ENCODE data around the gene PPP1R14D. TPM values are rescaled to one million over a fixed set of nuclear protein-coding genes. Genes with fewer than 3 reads are reported as not detected.

Gene PPP1R14D
- total RNA-seq, 2 experiments from 2014 or later = not detected

- Histone ChIP-seq H3K4me1 (ENCODE audit: insufficient read depth, low read length) (peaks cover 30% of the 10 kb centered on the region), H3K4me3 (ENCODE audit: low read length) (no peak overlapping the region), H3K36me3 (ENCODE audit: insufficient read depth, low read length) (peaks cover 60% of the 10 kb centered on the region), H3K27ac (ENCODE audit: low read depth in 1 of 2, low read length in 2 of 2) (no peak overlapping the region), H3K27me3 (ENCODE audit: control insufficient read depth in 1 of 2, insufficient read depth in 2 of 2, low read length in 2 of 2) (no peaks in the 10 kb centered on the region), H3K9me3 (ENCODE audit: control insufficient read depth in 1 of 2, insufficient read depth in 1 of 2, low read length in 2 of 2) (no peaks in the 10 kb centered on the region)
- H3K4me1 Mint-ChIP-seq (ENCODE audit: low read depth) = peaks cover 20% of the 10 kb centered on the region
- no peak for DNase-seq
- CTCF ChIA-PET = interaction anchor here (4.4 kb wide), 1 partner anchor 10 kb away, joined by 19 read pairs; no protein-coding TSS in a partner anchor
- no peaks in the 10 kb centered on the region for H3K27me3 Mint-ChIP-seq
- no peak overlapping the region for H3K4me3 Mint-ChIP-seq
- POLR2A ChIA-PET = no interaction called here
- H3K27ac Mint-ChIP-seq = no peak overlapping the region
- no peak for ATAC-seq (ENCODE audit: poor library complexity)
- no peak for TF ChIP-seq CTCF (IDR thresholded peaks at IDR 0.05)
- no peaks in the 10 kb centered on the region for H3K9me3 Mint-ChIP-seq
- H3K36me3 Mint-ChIP-seq (ENCODE audit: low read depth) = peaks cover 58% of the 10 kb centered on the region
- intact Hi-C loops (cut with DNase I, micrococcal nuclease) = no loop called here
Observed at GRCh38 chr15:40772014-40772413, 56.5 kb downstream of the PPP1R14D start.

- Histone ChIP-seq H3K4me3 (ENCODE audit: low read length) (no peak overlapping the region), H3K27ac (ENCODE audit: low read depth in 1 of 2, low read length in 2 of 2) (no peak overlapping the region), H3K27me3 (ENCODE audit: control insufficient read depth in 1 of 2, insufficient read depth in 2 of 2, low read length in 2 of 2) (no peaks in the 10 kb centered on the region), H3K9me3 (ENCODE audit: control insufficient read depth in 1 of 2, insufficient read depth in 1 of 2, low read length in 2 of 2) (no peaks in the 10 kb centered on the region), H3K36me3 (ENCODE audit: insufficient read depth, low read length) (peaks cover 55% of the 10 kb centered on the region), H3K4me1 (ENCODE audit: insufficient read depth, low read length) (peaks cover 24% of the 10 kb centered on the region)
- no peak for ATAC-seq (ENCODE audit: poor library complexity)
- Mint-ChIP-seq H3K27ac (no peak overlapping the region), H3K4me1 (ENCODE audit: low read depth) (peaks cover 20% of the 10 kb centered on the region), H3K27me3 (no peaks in the 10 kb centered on the region), H3K9me3 (no peaks in the 10 kb centered on the region), H3K4me3 (no peak overlapping the region), H3K36me3 (ENCODE audit: low read depth) (peaks cover 51% of the 10 kb centered on the region)
- intact Hi-C loops (cut with DNase I, micrococcal nuclease) = no loop called here
- CTCF ChIA-PET = interaction anchor here (4.4 kb wide), 1 partner anchor 11 kb away, joined by 19 read pairs; no protein-coding TSS in a partner anchor
- DNase-seq = no peak
- TF ChIP-seq CTCF (IDR thresholded peaks at IDR 0.05) = no peak
- POLR2A ChIA-PET = interaction anchor here (1.2 kb wide), 1 partner anchor 77 kb away, joined by 3 read pairs; the partner anchor contains the start of gene RAD51
Observed at GRCh38 chr15:40771242-40771641, 57.3 kb downstream of the PPP1R14D start.

- no peak overlapping the region for H3K4me3 ChIP-seq (ENCODE audit: low read length)
Observed at GRCh38 chr15:40770147-40770721, 58.3 kb downstream of the PPP1R14D start.

More at GRCh38 chr15:40770147-40770721, 58.3 kb downstream of the PPP1R14D start:
- ATAC-seq (ENCODE audit: poor library complexity) (no peak), DNase-seq (no peak)
- no peaks in the 10 kb centered on the region for H3K27me3 ChIP-seq (ENCODE audit: control insufficient read depth in 1 of 2, insufficient read depth in 2 of 2, low read length in 2 of 2)
- peak overlapping the region in 1 of 2 donors; percentile 25 for H3K27ac ChIP-seq (ENCODE audit: low read depth in 1 of 2, low read length in 2 of 2)
- Mint-ChIP-seq H3K36me3 (ENCODE audit: low read depth) (peaks cover 46% of the 10 kb centered on the region), H3K4me3 (no peak overlapping the region), H3K4me1 (ENCODE audit: low read depth) (peaks cover 26% of the 10 kb centered on the region), H3K27ac (peak overlapping the region; percentile 89), H3K27me3 (no peaks in the 10 kb centered on the region), H3K9me3 (no peaks in the 10 kb centered on the region)
- H3K9me3 ChIP-seq (ENCODE audit: control insufficient read depth in 1 of 2, insufficient read depth in 1 of 2, low read length in 2 of 2) = no peaks in the 10 kb centered on the region
- ChIA-PET CTCF (interaction anchor here (4.4 kb wide), 1 partner anchor 12 kb away, joined by 19 read pairs; no protein-coding TSS in a partner anchor), POLR2A (interaction anchor here (0.5 to 1.2 kb wide), 5 partner anchors 36 to 774 kb away, joined by 3 to 5 read pairs (median 3); partner anchors contain the start of gene RAD51)
- TF ChIP-seq CTCF (IDR thresholded peaks at IDR 0.05) = no peak
- H3K4me1 ChIP-seq (ENCODE audit: insufficient read depth, low read length) = peaks cover 31% of the 10 kb centered on the region
- H3K36me3 ChIP-seq (ENCODE audit: insufficient read depth, low read length) = peaks cover 45% of the 10 kb centered on the region
- intact Hi-C loops (cut with DNase I, micrococcal nuclease) = no loop called here

Measured in CD4-positive, alpha-beta T cell (primary cell).